Measurements from ENCODE around the gene MACC1. TPM values are rescaled to one million over a fixed set of nuclear protein-coding genes. Genes with fewer than 3 reads are reported as not detected.
"Not testable (repeated sequence)": the region's sequence is repeated elsewhere in the genome, so short reads cannot be mapped to it uniquely, and the experiment has no call there.

MACC1 gene
- polyA plus RNA-seq, 12 donors = 0.05 to 4.3 (median 0.12) TPM; not detected in 1

DNA sequence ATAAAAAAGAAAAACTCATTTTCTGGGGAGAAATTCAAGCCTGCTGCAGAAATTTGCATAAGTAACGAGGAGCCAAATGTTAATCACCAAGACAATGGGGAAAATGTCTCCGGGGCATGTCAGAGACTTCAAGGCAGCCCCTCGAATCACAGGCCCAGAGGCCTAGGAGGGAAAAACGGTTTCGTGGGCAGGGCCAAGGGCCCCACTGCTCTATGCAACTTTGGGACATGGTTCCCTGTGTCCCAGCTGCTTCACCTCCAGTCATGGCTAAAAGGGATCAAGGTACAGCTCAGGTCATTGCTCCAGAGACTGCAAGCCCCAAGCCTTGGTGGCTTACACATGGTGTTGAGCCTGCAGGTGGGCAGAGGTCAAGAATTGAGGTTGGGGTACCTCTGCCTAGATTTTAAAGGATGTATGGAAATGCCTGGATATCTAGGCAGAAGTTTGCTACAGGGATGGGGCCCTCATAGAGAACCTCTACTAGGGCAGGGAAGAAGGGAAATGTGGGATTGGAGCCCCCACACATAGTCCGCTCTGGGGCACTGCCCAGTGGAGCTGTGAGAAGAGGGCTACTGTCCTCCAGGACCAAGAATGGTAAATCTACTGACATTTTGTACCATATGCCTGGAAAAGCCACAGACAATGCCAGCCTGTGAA is 8.4 kb downstream of the MACC1 start:
- no peak for DNase-seq

DNA sequence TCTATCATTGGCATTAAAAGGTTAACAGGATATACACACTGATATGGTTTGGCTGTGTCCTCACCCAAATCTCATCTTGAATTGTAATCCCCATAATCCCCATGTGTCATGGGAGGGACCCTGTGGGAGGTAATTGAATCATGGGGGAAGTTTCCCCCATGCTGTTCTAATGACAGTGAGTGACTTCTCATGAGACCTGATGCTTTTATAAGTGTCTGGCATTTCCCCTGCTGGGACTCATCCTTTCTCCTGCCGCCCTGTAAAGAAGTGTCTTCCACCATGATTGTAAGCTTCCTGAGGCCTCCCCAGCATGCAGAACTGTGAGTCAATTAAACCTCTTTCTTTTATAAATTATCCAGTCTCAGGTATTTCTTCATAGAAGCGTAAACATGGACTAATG is 9.4 kb downstream of the MACC1 start:
- DNase-seq = not testable (repeated sequence)

DNA sequence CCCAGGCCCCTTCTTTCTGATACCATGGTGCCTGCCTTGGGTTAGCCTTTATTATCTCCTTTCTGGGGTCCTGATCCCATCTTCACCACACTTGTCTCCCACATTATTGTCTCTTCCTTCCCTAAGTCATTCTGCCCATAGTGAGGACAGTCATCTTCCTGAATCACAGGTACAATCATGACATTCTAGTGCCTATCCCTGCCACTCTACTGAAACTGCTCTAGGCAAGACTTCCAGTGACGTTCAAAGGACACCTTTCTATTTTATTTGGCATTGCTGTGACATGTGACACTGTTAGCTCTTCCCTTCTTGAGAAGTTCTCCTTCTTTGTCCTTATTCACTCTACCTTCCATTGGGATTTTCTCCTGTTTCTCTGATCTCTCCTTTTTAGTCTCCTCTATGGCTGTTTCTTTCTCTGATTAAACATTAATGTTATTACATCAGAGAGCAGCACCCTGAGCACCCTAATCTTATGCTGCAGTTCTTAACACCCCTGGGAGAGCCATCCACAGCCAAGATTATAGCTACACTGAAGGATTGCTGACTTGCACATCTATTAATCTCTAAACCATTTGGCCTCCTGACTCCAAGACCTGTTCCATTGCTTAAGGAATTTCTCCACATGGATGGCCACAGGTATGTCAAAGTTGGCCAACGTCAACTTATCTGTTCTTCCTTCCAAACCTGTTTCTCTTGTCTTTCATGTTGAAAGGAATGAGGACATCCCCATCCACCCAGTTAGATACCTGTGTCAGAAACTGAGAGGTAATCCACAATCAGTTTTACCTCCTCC is 10.9 kb downstream of the MACC1 start:
- no peak for DNase-seq

DNA sequence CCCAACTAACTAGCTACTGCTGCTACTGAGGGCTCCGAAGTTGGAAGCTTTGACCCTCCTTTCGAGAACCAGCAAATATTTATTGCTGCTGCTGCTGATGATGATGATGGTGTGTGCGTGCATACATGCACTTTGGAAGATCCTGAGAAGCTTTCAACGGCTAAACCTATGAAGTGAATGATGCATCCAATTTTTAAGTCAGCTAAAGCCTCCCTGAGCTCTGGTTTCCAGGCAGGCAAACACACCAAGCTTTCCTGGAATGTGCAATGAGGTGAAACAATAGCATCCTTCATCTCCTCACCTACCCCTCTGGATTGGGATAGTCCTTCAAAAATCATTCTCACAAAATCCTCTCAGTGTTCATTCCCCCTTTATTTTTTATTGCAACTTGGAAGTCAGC is 13.9 kb downstream of the MACC1 start:
- DNase-seq = no peak

DNA sequence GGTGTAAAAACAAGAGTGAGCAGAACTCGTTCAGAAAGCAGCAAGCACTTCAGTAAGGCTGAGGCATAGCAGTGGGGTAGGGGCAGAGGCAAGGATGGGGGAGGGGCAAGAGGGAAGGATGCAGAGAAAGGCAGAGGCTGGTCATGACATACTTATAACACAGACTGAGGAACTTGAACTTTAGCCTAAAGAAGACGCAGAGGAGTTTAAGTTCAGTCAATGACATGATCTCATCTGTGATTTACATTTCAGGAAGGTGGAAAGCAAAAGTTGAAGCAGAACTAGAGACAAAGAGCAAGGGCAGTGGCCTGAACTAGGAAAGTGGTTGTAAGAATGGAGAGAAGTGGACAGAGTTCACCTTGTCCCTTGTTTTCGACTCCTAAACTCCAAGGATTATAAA is 15.8 kb downstream of the MACC1 start:
- no peak for DNase-seq

DNA sequence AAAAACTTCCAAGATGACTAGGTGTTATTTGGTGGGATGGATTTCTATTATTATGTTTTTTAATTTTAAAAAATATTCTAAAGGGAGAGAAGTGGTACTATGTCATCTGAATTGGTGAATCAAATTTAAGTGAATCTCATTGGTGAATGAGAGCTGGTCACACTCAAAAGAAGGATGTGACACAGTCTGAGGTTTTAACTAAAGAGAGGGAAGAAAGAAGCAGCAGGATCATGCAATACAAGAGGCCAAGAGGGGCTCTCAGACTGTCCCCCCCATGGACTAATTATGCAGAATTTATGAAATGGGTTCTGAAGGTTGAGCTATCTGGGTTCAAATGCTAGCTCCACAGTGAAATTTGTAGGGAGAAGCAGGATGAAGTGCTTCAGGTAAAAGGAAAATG is 16.2 kb downstream of the MACC1 start:
- no peak for DNase-seq

DNA sequence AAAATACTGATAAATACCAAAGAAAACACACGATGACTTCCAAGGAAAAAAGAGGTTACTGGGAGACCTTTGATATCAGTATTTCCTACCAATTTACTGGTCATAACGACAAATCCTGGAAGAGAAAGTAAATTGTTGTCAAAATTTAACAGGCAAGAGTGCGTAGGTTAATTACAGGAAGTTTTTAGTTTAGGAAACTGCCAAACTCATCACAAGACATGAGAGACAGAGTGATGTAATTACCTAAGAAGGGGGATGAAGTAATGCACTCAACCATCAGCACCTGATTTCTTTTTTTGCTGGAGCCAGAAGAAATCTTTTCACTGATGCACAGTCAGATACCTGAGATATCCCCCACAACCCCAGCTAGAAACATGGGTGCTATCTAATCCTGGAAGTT is 16.8 kb downstream of the MACC1 start:
- no peak for DNase-seq

DNA sequence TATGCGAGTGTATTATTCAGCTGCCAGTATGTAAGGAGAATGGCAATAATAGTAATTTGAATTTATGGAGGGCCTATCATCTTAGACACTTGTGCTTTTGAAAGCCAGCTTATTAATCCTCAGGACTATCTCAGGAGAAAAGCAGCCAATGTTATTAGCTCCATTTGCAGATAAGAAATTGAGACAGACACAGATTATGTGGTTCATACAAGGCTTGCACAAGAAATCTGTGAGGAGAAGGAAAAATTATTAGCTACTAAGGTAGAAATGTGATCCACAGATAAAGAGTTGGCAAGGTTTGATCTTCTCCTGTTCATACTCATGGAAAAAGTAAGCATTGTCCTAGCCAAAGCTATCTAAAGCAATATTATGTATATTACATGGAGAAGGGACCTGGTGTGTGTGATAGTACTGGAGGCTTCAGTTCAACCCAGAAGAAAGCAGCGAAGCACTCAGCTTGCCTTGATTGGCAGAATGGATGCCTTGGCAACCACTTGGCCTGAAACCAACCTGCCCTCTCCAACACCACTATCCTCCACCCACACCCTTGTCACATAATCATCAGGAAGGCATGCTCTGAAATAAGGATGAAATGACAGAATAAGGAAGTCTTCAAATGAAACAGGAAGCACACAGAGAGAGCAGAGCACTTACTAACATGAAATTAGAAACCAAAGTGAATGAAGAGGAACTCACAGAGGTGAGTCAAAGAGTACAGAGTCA is 18.0 kb downstream of the MACC1 start:
- no peak for DNase-seq

DNA sequence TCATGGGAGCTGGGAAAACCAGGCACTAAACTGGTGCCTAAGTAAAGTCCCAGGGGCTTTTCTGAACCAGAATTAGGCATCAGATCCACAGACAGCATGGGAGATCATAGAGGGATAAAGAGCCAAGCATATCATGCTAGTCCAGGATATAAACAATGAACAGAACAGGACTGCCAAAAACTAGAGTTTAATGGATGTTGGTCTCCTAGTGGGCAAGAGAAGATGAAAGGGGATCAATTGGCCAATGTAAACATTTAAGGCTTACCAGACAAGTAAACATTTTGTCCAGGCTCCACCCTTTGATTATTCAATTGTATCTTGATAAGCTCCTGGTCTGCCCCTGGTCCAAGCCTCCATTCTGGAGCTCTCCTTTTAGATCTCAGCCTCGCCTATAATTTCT is 18.9 kb downstream of the MACC1 start:
- no peak for DNase-seq

DNA sequence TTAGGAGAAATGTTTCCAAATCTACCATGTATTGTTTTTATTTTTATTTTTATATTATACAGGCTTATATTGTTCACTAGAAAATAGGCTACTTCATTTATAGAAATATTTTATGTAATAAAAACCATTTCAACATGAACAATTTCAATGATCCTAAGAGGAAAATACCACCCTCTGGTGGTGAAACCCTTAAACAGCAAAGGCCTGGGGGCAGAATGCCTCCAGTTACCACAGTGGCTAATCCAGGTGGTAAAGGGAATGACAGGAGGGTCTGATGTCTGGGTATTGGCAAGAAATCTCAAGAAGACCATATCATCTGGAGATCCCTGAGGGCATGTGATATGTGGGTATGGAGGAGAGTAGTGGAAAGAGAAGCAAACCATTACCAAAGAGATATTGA is 19.3 kb downstream of the MACC1 start:
- no peak for DNase-seq

DNA sequence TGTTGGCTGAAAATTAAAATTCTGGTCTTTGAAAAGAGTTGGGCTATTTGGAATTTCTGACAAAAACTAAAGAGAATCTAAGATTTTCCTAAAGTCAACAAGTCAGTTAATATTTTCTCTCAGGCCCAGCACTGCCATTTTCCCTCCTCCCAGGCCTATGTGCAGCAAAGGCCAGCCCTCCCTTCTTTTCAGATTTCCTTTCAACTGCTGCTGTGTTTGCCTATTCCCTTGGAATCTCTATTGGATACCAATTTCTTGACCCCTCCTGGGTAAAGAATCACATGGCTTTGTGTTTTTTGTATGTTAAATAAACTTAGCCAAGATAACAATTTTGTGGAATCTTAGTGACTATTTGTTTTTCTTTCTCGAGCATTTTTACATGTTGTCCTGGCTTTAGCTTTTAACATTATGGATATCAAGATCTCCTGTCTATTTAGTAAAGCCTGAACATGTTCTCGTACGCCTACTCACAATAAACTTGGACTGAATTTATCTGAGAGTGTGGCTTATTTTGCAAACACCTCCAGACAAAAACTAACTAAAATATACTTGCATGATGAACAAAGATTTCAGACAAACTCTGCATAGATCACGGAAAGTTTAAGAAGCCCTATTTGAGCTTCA is 19.9 kb downstream of the MACC1 start:
- no peak for DNase-seq

DNA sequence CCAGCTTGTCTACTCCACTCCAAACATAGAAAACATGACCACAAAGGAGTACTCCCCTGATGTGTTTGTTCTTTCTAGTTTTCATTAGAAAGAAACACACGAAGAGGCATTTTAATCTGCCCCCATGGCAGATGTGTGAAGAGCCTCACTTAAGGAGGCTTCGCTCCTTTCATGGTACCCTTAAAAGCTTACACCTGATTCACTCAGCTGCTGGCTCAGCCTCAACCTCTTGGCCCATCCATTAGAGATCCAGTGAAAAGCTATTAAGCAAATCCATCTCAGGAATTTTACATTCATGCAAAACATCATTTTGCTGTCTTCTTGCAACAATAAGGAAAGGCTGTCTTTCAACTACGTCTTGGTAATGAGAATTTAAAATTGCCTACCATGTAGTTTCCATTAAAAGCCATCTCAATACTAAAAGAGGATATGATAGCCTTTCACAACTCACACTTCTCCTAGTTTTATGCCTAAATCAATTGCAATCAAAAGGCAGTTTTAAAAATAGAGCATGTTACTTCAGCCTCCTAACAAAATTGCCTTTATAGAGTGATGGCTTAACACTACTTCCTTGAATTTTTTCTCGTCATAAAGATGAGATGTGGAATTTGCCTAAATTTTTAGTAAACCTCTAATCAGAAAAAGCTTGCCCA is 22.7 kb downstream of the MACC1 start:
- no peak for DNase-seq

DNA sequence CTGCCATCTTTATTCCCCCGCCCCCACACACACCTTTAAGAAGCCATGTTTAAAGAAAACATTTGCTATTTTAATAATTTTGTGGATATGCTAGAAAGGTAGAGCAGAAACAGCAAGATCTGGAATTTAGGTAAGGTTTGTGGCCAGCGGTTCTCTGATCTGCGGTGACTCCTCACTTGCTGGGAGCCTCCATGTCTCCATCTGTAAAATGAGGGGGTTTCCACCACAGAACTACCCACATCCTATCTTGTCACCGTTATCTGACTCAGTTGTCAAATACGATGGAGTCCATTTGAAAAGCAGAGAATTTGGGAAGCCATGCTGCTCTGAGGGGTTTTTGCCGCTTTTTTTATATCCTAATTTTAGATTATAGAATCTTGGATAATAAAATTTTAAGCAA is 23.3 kb downstream of the MACC1 start:
- no peak for DNase-seq

DNA sequence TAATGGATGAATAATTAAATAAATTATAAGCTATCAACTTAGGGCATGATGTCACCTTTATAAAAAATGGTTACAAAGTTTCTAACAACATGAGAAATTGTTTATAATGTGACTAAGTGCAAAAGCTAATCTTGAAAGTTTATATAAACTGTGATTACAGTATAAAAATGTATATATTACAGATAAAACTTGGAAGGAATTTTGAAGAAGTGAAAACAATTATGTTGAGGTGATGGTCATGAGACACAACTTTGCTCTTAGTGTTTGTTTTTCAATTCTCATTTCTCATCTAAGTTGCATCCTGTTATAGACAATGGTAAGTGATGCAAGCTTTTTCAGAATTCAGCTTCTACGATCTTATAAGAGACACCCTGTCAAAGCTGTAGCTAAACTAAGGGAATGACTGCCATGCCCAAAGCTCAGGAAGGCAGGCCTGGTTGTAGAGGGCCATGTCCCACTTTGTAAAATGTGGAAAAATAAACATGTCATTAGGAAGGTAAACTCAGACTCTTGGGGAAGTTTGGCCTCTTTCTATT is 23.9 kb downstream of the MACC1 start:
- DNase-seq = no peak

DNA sequence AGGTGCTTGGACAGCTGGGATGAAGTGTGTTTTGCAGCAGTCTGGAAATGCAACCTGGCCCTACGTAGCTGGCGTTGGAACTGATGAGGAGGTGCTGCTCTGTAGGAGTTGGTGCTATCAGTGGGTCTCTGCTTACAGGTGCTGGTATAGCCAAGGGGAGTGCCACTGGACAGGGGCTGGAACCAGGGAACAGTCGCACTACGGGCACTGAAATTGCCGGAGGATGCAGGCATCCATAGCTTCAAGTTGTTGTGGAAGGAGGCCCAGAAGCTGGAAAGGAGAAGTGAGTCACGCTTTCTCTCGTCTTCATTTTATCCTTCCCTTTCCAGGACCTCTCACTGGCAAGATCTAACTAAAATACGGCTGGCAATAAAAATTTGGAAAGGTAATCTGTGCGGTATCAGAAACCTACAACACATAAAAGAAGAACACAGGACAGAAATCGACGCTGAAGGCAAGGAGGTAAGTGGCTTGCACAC is 25.8 kb downstream of the MACC1 start:
- DNase-seq = no peak

DNA sequence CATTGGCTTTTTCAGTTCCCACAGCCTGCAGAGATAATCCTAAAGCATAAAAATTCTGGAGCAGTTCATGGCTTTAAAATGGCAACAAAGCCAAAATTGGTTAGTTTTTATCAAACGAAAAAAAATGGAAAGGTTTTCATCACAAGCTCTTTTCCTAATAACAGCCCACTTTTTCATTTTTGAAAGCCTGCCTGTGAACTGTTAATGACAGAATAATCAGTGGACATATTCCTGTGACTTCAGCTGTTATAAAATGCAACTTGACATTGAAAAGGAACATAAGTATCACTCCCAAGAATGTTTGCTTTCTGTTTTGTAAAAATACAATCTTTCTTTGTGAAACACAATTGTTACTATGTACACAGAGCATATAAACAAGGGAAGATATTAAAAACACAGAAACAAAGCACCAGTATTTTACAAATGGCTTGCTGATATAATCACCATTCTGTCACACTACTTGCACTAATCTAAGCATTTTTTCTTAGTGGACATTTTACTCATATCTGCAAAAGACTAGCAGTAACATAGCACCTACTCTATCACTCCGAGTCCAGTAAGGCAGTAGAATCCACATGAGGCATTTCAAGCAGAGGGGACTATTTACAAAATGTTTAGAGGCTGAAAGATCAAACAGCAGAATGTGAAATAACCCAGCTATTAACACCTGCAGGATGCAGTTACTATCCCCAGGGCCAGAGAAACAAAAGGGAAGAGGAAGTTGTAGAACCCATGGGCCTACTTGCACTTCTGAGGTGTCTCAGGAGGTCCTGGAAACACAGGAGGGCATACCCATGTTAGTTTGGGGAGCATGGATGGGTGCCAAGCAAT is 26.4 kb downstream of the MACC1 start:
- no peak for DNase-seq

DNA sequence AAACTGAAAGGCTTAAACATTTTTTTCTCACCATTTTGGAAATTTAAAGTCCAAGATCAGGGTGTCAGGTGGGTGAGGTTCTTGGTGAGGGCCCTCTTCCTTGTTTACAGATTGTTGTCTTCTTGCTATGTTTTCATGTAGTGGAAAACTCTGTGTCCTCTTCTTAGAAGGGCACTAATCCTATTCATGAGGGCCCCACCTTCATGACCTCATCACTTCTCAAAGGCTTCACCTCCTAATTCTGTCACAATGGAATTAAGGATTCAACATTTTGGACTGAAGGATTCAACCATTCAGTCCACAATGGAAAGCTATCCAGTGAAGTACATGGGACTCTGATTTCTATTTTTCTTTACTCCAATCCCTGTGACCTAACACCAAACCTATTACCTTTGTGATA is 27.3 kb downstream of the MACC1 start:
- no peak for DNase-seq

DNA sequence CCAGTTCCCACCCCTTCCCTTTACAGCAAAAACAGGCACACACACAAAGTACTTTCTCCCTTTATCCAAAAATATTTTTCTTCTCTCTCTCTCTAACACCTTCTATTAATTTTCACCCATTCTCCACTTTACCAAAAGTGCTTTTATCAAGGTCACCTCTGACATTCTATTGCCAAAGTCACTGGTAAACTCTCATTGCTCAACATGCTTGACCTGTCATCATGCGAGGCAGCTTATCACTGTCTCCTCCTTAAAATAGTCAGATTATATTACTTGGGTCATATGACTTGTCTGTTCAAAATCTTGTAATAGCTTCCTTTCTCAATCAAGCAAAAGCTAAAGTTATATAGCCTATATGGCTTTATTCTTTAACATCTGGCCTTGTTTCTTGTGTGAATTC is 28.6 kb downstream of the MACC1 start:
- DNase-seq = no peak

DNA sequence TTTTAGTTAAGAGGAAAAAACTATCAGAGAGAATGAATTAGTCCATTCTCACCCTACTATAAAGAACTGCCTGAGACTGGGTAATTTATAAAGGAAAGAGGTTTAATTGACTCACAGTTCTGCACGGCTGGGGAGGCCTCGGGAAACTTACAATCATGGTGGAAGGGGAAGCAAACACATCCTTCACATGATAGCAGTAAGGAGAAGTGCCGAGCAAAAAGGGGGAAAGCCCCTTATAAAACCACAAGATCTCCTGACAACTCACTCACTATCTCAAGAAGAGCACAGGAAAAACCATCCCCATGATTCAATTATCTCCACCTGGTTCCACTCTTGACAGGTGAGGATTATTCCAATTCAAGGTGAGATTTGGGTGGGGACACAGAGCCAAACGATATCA is 29.3 kb downstream of the MACC1 start:
- not testable (repeated sequence) for DNase-seq

DNA sequence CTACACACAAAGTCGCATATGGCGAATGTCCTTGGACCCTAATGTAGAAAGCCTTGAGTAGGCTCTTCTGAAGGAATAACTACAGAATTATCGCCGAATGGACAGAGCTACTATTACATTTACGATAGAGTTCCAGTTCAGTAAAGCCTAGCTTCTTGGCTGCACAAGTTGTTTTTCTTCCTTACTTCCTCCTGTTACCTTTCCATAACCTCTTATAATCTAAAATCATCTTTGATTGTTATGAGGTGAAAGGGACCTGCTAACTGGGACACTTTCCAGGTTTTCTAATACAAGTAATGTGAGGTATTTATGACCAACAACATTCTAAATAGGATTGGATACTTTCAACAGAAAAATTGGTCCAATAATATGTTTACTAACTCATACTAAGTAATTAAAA is 31.2 kb downstream of the MACC1 start:
- DNase-seq = no peak

DNA sequence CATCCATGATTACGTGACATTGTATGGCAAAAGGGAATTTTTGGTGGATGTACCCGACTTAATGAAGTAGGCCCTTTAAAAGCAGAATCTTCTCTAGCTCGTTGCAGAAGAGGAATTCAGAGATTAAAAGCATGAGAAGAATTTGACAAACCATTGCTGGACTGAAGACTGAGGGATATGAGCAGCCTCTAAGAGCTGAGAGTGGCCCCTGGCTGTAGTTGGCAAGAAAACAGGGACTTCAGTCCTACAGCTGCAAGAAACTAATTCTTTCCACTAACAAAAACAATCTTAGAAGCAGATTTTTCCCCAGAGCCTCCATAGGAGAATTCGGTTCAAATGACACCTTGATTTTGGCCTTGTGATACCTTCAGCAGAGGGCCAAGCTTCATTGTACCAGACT is 34.1 kb downstream of the MACC1 start:
- no peak for DNase-seq

Data from muscle of arm (tissue), 12 donors.